ENCODE data around the gene DGCR6L. TPM values are rescaled to one million over a fixed set of nuclear protein-coding genes. Genes with fewer than 3 reads are reported as not detected.
"Not testable (repeated sequence)": the region's sequence is repeated elsewhere in the genome, so short reads cannot be mapped to it uniquely, and the experiment has no call there.

The DGCR6L gene
- total RNA-seq, 2 experiments from 2014 or later: 22.5 to 37.8 TPM

DNA sequence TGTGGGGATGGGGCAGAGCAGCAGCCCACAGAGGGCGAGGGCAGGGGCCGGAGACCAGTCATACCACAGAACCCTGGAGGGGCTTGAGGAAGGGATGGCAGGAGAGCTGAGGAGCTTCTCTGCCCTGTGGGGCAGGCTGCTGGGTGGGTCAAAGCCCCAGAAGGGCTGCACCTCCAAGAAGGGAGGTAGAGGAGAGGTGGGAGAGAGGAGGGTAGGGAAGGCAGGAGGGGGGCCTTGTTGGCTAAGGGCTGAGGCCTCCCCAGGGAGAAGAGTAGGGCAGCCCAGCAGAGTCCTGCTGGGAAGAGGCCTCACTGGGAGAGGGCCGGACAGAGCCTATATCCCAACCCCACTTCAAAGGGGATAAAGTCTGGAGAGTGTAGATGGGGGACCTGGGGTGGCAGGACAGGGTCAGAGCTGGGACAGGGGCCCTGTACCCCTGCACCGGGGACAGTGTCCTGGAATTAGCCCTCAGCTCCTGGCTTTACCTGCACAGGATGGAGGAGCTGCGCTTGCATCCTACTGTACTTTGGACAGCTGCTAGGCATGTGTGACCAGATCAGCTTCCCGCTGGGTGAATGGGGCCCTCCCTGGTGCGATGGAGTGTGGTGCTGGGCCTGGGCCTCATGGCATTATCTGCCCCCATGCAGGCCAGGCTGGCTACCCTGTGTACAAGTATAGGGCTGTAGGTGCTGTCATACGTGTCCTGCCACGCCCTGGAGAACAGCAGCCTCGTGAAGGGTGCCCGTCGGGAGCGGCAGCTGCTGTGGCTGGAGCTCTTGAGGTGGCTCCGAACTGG is 7.3 kb downstream of the DGCR6L start:
- TF ChIP-seq EZH2phosphoT487 (IDR thresholded peaks at IDR 0.05; ENCODE audit: borderline replicate concordance, low read depth, low read length): no peak
- TF ChIP-seq, protein P1, sequence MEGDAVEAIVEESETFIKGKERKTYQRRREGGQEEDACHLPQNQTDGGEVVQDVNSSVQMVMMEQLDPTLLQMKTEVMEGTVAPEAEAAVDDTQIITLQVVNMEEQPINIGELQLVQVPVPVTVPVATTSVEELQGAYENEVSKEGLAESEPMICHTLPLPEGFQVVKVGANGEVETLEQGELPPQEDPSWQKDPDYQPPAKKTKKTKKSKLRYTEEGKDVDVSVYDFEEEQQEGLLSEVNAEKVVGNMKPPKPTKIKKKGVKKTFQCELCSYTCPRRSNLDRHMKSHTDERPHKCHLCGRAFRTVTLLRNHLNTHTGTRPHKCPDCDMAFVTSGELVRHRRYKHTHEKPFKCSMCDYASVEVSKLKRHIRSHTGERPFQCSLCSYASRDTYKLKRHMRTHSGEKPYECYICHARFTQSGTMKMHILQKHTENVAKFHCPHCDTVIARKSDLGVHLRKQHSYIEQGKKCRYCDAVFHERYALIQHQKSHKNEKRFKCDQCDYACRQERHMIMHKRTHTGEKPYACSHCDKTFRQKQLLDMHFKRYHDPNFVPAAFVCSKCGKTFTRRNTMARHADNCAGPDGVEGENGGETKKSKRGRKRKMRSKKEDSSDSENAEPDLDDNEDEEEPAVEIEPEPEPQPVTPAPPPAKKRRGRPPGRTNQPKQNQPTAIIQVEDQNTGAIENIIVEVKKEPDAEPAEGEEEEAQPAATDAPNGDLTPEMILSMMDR (conservative IDR thresholded peaks at IDR 0.05; ENCODE audit: low read length): no peak
- no peak for DNase-seq (ENCODE audit: low spot score)
- no TSS peak for BruUV-seq (replicated peaks)
- no peaks in the 10 kb centered on the region for H3K9me2 ChIP-seq (ENCODE audit: insufficient read depth, low read length)
- H2AFZ ChIP-seq (ENCODE audit: low read length): no peak overlapping the region
- ChIA-PET POLR2A (no interaction called here), CTCF (ENCODE audit: unreplicated experiment) (no interaction called here)
- no peak overlapping the region for H3K4me2 ChIP-seq (ENCODE audit: low read length)
- no peaks in the 10 kb centered on the region for H4K20me1 ChIP-seq (ENCODE audit: insufficient read depth, low read length)
- H3K4me3 ChIP-seq (ENCODE audit: low read depth, low read length, poor library complexity, severe bottlenecking): no peak overlapping the region
- no peaks in the 10 kb centered on the region for H3K36me3 ChIP-seq (ENCODE audit: insufficient read depth, low read length)
- intact Hi-C loops (cut with micrococcal nuclease; ENCODE audit: unreplicated experiment): no loop called here
- no peak overlapping the region for H3K27ac ChIP-seq (ENCODE audit: low read depth, low read length, poor library complexity, severe bottlenecking)
- H3K79me2 ChIP-seq (ENCODE audit: insufficient read depth, low read depth, low read length): no peaks in the 10 kb centered on the region
- H3K9me3 ChIP-seq (ENCODE audit: low read length): no peaks in the 10 kb centered on the region
- H3K4me1 ChIP-seq (ENCODE audit: insufficient read depth, low read length, poor library complexity, severe bottlenecking): no peaks in the 10 kb centered on the region

DNA sequence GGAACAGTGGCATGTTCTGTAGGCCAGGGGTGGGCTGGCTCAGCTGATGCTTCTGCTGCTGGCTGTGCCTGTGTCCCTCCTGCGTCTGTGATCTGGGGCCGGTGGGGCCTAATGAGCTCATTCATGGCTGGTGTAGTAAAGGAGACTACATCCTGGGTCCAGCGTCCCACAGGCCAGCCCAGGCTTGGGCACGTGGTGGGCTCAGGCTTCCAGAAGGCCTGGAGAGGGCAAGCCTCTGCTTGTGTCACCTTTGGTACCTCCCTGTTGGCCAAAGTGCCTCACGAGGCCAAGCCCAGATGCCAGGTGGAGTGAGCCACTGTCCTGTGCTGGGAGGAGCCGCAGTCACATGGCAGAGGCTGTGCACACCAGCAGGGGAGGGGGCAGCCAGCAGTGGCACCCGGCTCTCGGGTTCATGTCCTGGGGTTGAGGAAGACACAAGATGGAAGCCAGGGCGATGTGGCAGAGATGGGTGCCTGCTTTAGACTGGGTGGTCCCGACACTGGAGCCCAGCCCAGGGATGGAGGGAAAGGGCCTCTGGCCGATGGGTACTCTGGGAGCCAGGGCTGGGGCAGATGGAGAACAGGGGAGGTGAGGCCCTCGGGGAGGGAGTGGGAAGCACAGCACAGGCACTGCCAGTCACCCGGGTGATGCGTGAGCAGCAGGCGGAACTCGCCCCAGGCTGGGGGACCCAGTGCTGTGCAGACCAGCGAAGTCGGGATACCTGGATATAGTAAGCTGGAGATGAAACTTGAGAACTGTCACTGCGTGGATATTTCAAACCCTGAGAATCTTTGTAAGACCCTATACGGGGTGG is 8.4 kb downstream of the DGCR6L start:
- H3K4me2 ChIP-seq (ENCODE audit: low read length); CTCF ChIA-PET (ENCODE audit: unreplicated experiment); H3K9me2 ChIP-seq (ENCODE audit: insufficient read depth, low read length); H3K4me1 ChIP-seq (ENCODE audit: insufficient read depth, low read length, poor library complexity, severe bottlenecking); H2AFZ ChIP-seq (ENCODE audit: low read length); BruUV-seq (replicated peaks); H3K27ac ChIP-seq (ENCODE audit: low read depth, low read length, poor library complexity, severe bottlenecking); H3K9me3 ChIP-seq (ENCODE audit: low read length); H4K20me1 ChIP-seq (ENCODE audit: insufficient read depth, low read length); DNase-seq (ENCODE audit: low spot score); H3K4me3 ChIP-seq (ENCODE audit: low read depth, low read length, poor library complexity, severe bottlenecking); intact Hi-C loops (cut with micrococcal nuclease; ENCODE audit: unreplicated experiment); POLR2A ChIA-PET; H3K36me3 ChIP-seq (ENCODE audit: insufficient read depth, low read length); H3K79me2 ChIP-seq (ENCODE audit: insufficient read depth, low read depth, low read length): not testable (repeated sequence)

DNA sequence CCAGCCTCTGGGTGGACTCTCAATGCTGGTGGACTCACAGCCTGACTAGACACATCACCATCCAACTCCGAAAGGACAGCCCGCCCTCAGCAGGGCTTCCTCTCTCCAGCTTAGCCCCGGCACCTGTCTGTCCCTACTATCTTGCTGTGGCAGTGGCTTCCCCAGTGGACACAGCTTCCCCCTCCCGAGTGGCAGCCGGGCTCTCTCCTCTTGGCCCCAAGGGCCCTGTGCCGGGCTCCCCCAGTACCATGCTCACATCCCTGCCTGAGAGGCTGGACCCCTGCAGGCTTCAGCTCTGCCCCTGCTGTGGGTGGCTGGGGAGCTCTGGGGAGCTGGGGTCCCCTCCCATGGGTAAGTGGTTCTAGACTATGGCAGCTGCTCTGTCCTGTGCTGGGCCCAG is 9.1 kb downstream of the DGCR6L start:
- CTCF ChIA-PET (ENCODE audit: unreplicated experiment); H2AFZ ChIP-seq (ENCODE audit: low read length); H3K9me3 ChIP-seq (ENCODE audit: low read length); intact Hi-C loops (cut with micrococcal nuclease; ENCODE audit: unreplicated experiment); H4K20me1 ChIP-seq (ENCODE audit: insufficient read depth, low read length); BruUV-seq (replicated peaks); H3K79me2 ChIP-seq (ENCODE audit: insufficient read depth, low read depth, low read length); H3K4me1 ChIP-seq (ENCODE audit: insufficient read depth, low read length, poor library complexity, severe bottlenecking); H3K36me3 ChIP-seq (ENCODE audit: insufficient read depth, low read length); DNase-seq (ENCODE audit: low spot score); POLR2A ChIA-PET; H3K4me3 ChIP-seq (ENCODE audit: low read depth, low read length, poor library complexity, severe bottlenecking); H3K27ac ChIP-seq (ENCODE audit: low read depth, low read length, poor library complexity, severe bottlenecking); H3K4me2 ChIP-seq (ENCODE audit: low read length); H3K9me2 ChIP-seq (ENCODE audit: insufficient read depth, low read length): not testable (repeated sequence)

DNA sequence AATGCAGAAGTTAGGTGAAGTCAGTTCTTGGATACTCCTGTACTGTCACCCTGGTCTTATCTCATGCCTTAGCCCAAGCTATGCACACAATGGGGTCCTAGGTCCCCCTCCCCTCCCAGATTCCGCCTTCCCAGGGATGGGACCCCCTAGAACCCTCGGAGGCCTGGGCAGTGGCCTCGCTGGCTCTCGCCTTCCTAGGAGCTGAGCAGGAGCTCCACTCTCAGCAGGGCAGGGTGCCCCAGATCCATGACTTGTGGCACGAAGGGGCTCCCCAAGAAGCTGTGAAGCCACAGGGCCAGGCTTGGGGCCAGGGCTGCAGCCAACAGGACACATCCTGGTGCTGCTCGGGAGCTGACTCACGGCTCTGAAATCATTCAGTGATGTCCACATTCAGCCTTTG is 9.7 kb downstream of the DGCR6L start:
- H3K36me3 ChIP-seq (ENCODE audit: insufficient read depth, low read length); H3K4me3 ChIP-seq (ENCODE audit: low read depth, low read length, poor library complexity, severe bottlenecking); H3K4me1 ChIP-seq (ENCODE audit: insufficient read depth, low read length, poor library complexity, severe bottlenecking); intact Hi-C loops (cut with micrococcal nuclease; ENCODE audit: unreplicated experiment); H4K20me1 ChIP-seq (ENCODE audit: insufficient read depth, low read length); H3K79me2 ChIP-seq (ENCODE audit: insufficient read depth, low read depth, low read length); H3K9me2 ChIP-seq (ENCODE audit: insufficient read depth, low read length); H3K4me2 ChIP-seq (ENCODE audit: low read length); BruUV-seq (replicated peaks); H3K27ac ChIP-seq (ENCODE audit: low read depth, low read length, poor library complexity, severe bottlenecking); POLR2A ChIA-PET; CTCF ChIA-PET (ENCODE audit: unreplicated experiment); H2AFZ ChIP-seq (ENCODE audit: low read length); DNase-seq (ENCODE audit: low spot score); H3K9me3 ChIP-seq (ENCODE audit: low read length): not testable (repeated sequence)

DNA sequence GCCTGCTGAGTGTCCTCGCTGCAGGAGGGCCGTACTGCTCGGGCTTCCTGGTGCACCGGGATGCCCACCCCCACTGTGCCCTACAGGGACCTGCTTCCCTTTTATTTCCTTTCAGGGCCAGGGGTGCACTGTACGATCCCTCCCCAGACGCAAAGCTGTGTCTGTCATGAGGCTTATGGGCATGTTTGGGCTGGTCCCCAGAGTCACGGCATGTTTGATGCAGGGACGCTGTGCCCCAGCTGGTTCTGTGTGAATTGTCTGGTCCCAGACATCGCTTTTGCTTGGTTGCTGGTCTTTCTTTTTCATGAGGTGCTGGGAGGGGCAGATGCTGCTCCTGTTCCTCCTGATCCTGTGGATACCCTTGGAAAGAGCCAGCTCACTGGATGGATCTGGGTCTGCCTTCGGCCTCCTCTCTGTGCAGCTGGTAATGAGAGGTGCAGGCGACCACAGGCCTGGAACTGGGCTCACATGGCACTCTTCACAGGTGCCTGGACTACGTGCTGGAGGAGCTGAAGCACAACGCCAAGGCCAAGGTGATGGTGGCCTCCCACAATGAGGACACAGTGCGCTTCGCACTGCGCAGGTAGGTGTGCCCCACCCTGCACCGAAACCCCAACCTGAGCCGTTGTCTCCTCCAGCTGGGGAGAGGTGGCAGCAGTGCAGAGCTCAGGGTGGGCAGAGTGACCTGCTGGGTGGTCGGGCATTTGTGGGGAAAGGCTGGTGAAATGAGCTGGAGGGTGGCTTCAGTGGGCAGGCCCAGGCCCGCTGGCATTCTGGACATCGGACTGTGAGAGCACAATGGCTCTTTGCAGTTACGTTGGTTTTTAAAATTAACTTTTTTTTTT is 10.8 kb downstream of the DGCR6L start:
- H3K4me1 ChIP-seq (ENCODE audit: insufficient read depth, low read length, poor library complexity, severe bottlenecking); BruUV-seq (replicated peaks); H4K20me1 ChIP-seq (ENCODE audit: insufficient read depth, low read length); H3K4me3 ChIP-seq (ENCODE audit: low read depth, low read length, poor library complexity, severe bottlenecking); H3K4me2 ChIP-seq (ENCODE audit: low read length); H2AFZ ChIP-seq (ENCODE audit: low read length); POLR2A ChIA-PET; DNase-seq (ENCODE audit: low spot score); CTCF ChIA-PET (ENCODE audit: unreplicated experiment); H3K9me3 ChIP-seq (ENCODE audit: low read length); H3K27ac ChIP-seq (ENCODE audit: low read depth, low read length, poor library complexity, severe bottlenecking); H3K79me2 ChIP-seq (ENCODE audit: insufficient read depth, low read depth, low read length); H3K9me2 ChIP-seq (ENCODE audit: insufficient read depth, low read length); intact Hi-C loops (cut with micrococcal nuclease; ENCODE audit: unreplicated experiment); H3K36me3 ChIP-seq (ENCODE audit: insufficient read depth, low read length): not testable (repeated sequence)

Data from OCI-LY7 (cell line).